Transverse colon (tissue), 4 donors: Measurements from ENCODE around the gene GPHN. TPM values are rescaled to one million over a fixed set of nuclear protein-coding genes. Genes with fewer than 3 reads are reported as not detected.

Experiments used
- DNase-seq: peaks from one replicate; pipeline ENCODE4 v3.0.0-alpha.2; 2019
- H3K27ac ChIP-seq, 4 donors: fragments of 200-600 bp; sonication (generic); 2 replicates each; pipeline ENCODE4 v1.5.1; 2016 to 2018; ENCODE audit warnings: inconsistent platforms in 4 of 4
- H3K27me3 ChIP-seq: fragments of 200-600 bp; sonication (generic); 2 replicates; pipeline ENCODE4 v1.5.1; 2017; ENCODE audit warnings: inconsistent platforms
- H3K36me3 ChIP-seq, 4 donors: fragments of 200-600 bp; sonication (generic); 2 replicates each; pipeline ENCODE4 v1.5.1; 2017 to 2019; ENCODE audit warnings: inconsistent platforms in 4 of 4
- H3K4me1 ChIP-seq, 4 donors: fragments of 200-600 bp; sonication (generic); 2 replicates each; pipeline ENCODE4 v1.5.1; 2017 to 2020; ENCODE audit warnings: inconsistent platforms in 4 of 4
- H3K4me3 ChIP-seq, 4 donors: fragments of 200-600 bp; sonication (generic); 1 replicate in 1 of 4; 2 replicates in 3 of 4; pipeline versions ENCODE4 v1.5.1 to v1.6.1; 2017 to 2019; ENCODE audit warnings: inconsistent platforms in 4 of 4
- H3K9me3 ChIP-seq, 2 donors: fragments of 200-600 bp; sonication (generic); 2 replicates each; pipeline ENCODE4 v1.5.1; 2017 to 2019; ENCODE audit warnings: inconsistent platforms in 2 of 2
- CTCF ChIP-seq, 5 experiments: fragments of 200-600 bp in 3 of 5; fragments of 450-650 bp in 2 of 5; sonication (generic) in 3 of 5; IDR thresholded peaks; 1 replicate in 2 of 5; 2 replicates in 3 of 5; pipeline ENCODE4 v1.5.1; 2016 to 2017; ENCODE audit warnings: antibody characterized with exemption in 5 of 5, inconsistent platforms in 3 of 5, mild to moderate bottlenecking in 2 of 5, moderate library complexity in 1 of 5
- EP300 ChIP-seq: sonication (generic); formaldehyde crosslinking; IDR thresholded peaks from one replicate; pipeline ENCODE4 v1.6.1; 2017; ENCODE audit warnings: antibody characterized with exemption, low read depth
- POLR2A ChIP-seq: fragments of 450-650 bp; IDR thresholded peaks from one replicate; pipeline ENCODE4 v1.6.1; 2016; ENCODE audit warnings: antibody characterized with exemption, mild to moderate bottlenecking, moderate library complexity
- POLR2AphosphoS5 ChIP-seq, 3 donors: sonication (generic); formaldehyde crosslinking; IDR thresholded peaks; one replicate each; pipeline ENCODE4 v1.6.1; 2016; ENCODE audit warnings: antibody characterized with exemption in 3 of 3
- WGBS, 2 donors: methylation state at CpG; one replicate each; pipeline ENCODE4 v1.1.5; 2018; ENCODE audit warnings: low coverage in 1 of 2; 5-methylcytosine and 5-hydroxymethylcytosine counted together
- in situ Hi-C, 4 donors: fragments of 200-750 bp; cut with MboI; loops; one replicate each; pipeline versions ENCODE4 v1.15.0 to v1.15.1; 2017; ENCODE audit warnings: low sequenced_read_pairs in 3 of 4, low pct_ligation_motif_present in 1 of 4, low pct_unique_long_range_greater_than_20kb in 1 of 4
- intact Hi-C: fragments of 100-400 bp; cut with DNase I; formaldehyde crosslinking; loops from one replicate; pipeline ENCODE4 v1.15.1; 2023; ENCODE audit warnings: low total_unique reads
- total RNA-seq, 4 donors: library from RNA; depleted of rRNA; stranded (reverse); fragments of >200 nt; gene quantifications; one replicate each; pipeline ENCODE4 v1.1.0, GENCODE V29; 2016

Gene GPHN
- total RNA-seq, 4 donors from 2014 or later, result 8.6 to 59.7 (median 23.6) TPM

GRCh38 chr14:66471584-66471983 lies 36.4 kb upstream of the GPHN start:
- 87 to 95% methylated on average over 4 of the region's 4 CpGs for WGBS, 2 donors

GRCh38 chr14:66472251-66472650 lies 35.7 kb upstream of the GPHN start:
- no peak for DNase-seq
- no peak for TF ChIP-seq CTCF (IDR thresholded peaks at IDR 0.05)
- no peak for TF ChIP-seq POLR2A
- no peak for TF ChIP-seq EP300
- TF ChIP-seq POLR2AphosphoS5 (IDR thresholded peaks at IDR 0.05), result no peak
- H3K4me3 ChIP-seq, result no peak overlapping the region
- peaks cover 12 to 22% of the 10 kb centered on the region in 2 donors for H3K9me3 ChIP-seq
- H3K4me1 ChIP-seq, result no peaks in the 10 kb centered on the region
- H3K27ac ChIP-seq, result no peak overlapping the region
- in situ Hi-C loops, result no loop called here
- H3K36me3 ChIP-seq, result no peaks in the 10 kb centered on the region
- no peaks in the 10 kb centered on the region for H3K27me3 ChIP-seq
- intact Hi-C loops, result no loop called here

More at GRCh38 chr14:66471584-66471983, 36.4 kb upstream of the GPHN start:
- DNase-seq, result no peak
- in situ Hi-C loops, result no loop called here
- Histone ChIP-seq H3K36me3 (no peaks in the 10 kb centered on the region), H3K27ac (no peak overlapping the region), H3K27me3 (no peaks in the 10 kb centered on the region), H3K4me1 (no peaks in the 10 kb centered on the region), H3K4me3 (no peak overlapping the region), H3K9me3 (peaks cover 12 to 22% of the 10 kb centered on the region in 2 donors)
- intact Hi-C loops, result no loop called here
- no peak for TF ChIP-seq EP300
- no peak for TF ChIP-seq POLR2AphosphoS5 (IDR thresholded peaks at IDR 0.05)
- no peak for TF ChIP-seq POLR2A
- TF ChIP-seq CTCF (IDR thresholded peaks at IDR 0.05), result no peak

GRCh38 chr14:66473223-66473622 lies 34.7 kb upstream of the GPHN start:
- DNase-seq, result no peak
- no peak overlapping the region for H3K27ac ChIP-seq
- in situ Hi-C loops, result no loop called here
- 88 to 91% methylated on average over 2 of the region's 2 CpGs for WGBS, 2 donors
- no peaks in the 10 kb centered on the region for H3K27me3 ChIP-seq
- H3K4me3 ChIP-seq, result no peak overlapping the region
- H3K36me3 ChIP-seq, result no peaks in the 10 kb centered on the region
- H3K9me3 ChIP-seq, result peaks cover 12 to 22% of the 10 kb centered on the region in 2 donors
- H3K4me1 ChIP-seq, result no peaks in the 10 kb centered on the region
- no peak for TF ChIP-seq POLR2A
- TF ChIP-seq CTCF (IDR thresholded peaks at IDR 0.05), result no peak
- no peak for TF ChIP-seq POLR2AphosphoS5 (IDR thresholded peaks at IDR 0.05)
- no peak for TF ChIP-seq EP300
- intact Hi-C loops, result no loop called here

- TF ChIP-seq CTCF (IDR thresholded peaks at IDR 0.05), result no peak
- TF ChIP-seq POLR2A, result no peak
- TF ChIP-seq EP300, result no peak
- no peak for TF ChIP-seq POLR2AphosphoS5 (IDR thresholded peaks at IDR 0.05)
- Histone ChIP-seq H3K4me1 (no peaks in the 10 kb centered on the region), H3K4me3 (no peak overlapping the region), H3K9me3 (no peaks in the 10 kb centered on the region), H3K36me3 (no peaks in the 10 kb centered on the region), H3K27ac (no peak overlapping the region), H3K27me3 (no peaks in the 10 kb centered on the region)
- intact Hi-C loops, result no loop called here
- in situ Hi-C loops, result loop anchor here in 1 of 4 donors (25.0 kb wide), 1 partner anchor 635 kb away; no protein-coding TSS in a partner anchor
- 33 to 47% methylated on average over 1 of the region's 1 CpG for WGBS, 2 donors
- DNase-seq, result no peak
Observed at GRCh38 chr14:66476964-66477363, 31.0 kb upstream of the GPHN start.
